PC-9 (cell line): ENCODE results near the gene SPTB.

Experiments
- EZH2 ChIP-seq: fragments of 200-600 bp; sonication (generic); IDR thresholded peaks from 2 replicates; pipeline ENCODE4 v1.8.0; 2017; ENCODE audit warnings: antibody characterized with exemption, low read depth
- TF ChIP-seq, protein P1 (sequence below): fragments of 200-600 bp; sonication (generic); conservative IDR thresholded peaks from 2 replicates; pipeline ENCODE4 v1.6.1; 2017; ENCODE audit warnings: mixed run types, antibody characterized with exemption, mild to moderate bottlenecking, moderate library complexity

DNA sequence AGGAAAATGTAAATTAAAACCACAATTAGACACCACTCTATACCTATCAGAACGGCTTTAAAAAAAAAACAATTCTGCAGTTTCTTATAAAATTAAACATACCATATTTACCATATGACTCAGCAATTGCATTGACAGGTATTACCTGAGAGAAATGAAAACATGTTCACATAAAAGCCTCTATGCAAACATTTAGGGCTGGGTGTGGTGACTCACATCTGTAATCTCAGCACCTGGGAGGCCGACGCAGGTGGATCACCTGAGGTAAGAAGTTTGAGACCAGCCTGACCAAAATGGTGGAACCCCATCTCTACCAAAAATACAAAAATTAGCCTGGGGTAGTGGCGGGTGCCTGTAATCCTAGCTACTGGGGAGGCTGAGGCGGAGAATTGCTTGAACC lies 41.1 kb downstream of the SPTB start:
- TF ChIP-seq, protein P1, sequence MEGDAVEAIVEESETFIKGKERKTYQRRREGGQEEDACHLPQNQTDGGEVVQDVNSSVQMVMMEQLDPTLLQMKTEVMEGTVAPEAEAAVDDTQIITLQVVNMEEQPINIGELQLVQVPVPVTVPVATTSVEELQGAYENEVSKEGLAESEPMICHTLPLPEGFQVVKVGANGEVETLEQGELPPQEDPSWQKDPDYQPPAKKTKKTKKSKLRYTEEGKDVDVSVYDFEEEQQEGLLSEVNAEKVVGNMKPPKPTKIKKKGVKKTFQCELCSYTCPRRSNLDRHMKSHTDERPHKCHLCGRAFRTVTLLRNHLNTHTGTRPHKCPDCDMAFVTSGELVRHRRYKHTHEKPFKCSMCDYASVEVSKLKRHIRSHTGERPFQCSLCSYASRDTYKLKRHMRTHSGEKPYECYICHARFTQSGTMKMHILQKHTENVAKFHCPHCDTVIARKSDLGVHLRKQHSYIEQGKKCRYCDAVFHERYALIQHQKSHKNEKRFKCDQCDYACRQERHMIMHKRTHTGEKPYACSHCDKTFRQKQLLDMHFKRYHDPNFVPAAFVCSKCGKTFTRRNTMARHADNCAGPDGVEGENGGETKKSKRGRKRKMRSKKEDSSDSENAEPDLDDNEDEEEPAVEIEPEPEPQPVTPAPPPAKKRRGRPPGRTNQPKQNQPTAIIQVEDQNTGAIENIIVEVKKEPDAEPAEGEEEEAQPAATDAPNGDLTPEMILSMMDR = no peak
- TF ChIP-seq EZH2 = no peak
